Measurements from ENCODE around the gene FRMD4B.
A peak's percentile ranks its signal among the peaks of the same experiment; 100 is the strongest.

The FRMD4B gene

DNA sequence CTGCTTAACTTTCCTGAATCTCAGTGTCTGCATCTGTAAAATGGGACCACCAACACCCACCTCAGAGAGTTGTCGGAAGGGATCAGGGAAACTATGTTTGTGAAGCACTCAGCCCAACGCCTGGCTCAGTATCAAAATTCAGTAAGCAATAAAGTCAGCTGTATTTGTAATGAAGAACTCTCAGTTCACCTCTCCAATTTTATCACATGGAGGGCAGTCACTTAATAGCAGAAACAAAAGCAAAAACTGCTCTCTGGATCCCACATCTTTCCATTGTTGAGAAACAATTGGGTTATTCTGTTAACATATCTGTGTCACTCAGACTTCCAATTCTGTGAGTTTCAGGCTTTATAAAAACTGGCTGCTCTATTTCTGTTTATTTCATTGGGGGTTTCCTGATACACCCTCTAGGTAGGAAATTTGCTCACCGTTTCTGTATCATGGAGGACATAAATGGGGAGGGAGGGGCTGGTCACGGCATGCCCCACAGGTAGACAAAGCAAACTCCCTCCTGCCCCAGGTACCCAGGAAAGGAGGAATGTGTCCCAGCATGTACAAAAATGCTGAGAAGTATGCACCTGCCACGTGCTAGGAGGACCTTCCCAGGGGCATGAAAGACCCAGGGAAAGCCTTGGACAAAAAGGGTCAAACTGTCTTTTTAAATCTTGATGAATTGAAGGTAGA lies 182.1 kb downstream of the FRMD4B start:
- peak; percentile 18 for DNase-seq (ENCODE audit: low read depth, low spot score)

DNA sequence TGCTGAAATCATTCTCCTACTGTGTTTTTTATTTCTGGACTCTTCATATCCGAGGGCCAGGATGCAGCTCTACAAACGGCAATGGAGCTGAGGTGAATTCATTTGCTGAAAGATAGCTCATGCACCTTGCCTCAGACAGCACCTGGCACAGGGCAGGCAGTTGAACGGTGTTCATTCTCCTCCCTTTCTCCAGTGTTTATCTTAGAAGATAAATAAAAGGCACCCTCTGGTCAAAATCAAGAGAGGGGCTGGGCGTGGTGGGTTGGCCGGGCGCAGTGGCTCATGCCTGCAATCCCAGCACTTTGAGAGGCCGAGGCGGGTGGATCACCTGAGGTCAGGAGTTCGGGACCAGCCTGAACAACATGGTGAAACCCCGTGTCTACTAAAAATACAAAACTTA lies 184.2 kb downstream of the FRMD4B start:
- DNase-seq (ENCODE audit: low read depth, low spot score) = no peak

DNA sequence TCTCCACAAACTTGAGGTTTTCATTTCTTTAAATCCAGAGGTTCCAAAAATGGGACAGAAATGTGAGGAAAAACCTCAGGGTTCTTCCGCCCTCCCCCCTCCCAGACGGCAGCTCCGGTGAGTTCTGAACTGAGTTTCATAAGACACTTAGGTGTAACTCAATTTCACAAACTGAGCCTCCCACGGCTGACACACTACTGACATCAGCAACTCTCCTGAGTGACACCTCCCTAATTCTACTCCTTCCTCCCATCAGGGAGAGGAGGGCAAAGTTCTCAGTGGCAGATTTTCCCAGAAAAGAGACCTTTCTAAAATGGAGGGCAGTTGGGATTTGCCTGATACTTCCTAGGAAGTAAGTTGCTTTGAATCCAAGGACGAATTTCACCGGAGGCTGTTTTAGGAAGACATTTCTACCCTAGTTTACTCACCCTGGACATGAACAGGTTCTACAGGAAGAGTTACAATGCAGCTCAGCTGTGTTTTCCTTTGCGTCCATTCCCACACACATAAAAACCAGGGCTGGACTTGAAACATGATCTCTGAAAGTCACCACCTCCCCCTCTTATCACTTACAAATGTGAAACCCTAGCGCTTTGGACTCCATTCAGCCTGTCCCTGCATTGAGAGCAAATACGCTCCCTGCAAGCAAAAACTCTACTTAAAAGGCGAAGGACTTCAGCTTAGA lies 185.4 kb downstream of the FRMD4B start:
- peak; percentile 89 for DNase-seq (ENCODE audit: low read depth, low spot score)

DNA sequence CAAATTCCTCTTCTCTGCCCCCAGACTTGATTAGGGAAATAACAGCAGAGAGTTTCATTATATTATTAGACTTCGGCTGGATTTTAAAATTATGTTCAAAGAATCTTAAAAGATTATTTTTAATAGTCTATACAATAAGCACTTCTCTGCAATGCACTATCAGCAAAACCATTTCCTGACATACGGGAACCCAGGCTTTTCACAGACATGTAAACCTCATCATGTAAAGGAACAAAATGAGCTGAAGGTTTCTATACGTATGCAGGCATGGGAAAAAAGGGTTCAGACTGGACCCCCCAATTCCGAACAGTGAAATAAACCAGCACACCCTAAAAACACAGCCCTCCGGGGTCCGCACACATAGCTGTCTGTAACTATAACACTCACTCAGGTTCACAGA lies 185.9 kb downstream of the FRMD4B start:
- DNase-seq (ENCODE audit: low read depth, low spot score) = no peak

DNA sequence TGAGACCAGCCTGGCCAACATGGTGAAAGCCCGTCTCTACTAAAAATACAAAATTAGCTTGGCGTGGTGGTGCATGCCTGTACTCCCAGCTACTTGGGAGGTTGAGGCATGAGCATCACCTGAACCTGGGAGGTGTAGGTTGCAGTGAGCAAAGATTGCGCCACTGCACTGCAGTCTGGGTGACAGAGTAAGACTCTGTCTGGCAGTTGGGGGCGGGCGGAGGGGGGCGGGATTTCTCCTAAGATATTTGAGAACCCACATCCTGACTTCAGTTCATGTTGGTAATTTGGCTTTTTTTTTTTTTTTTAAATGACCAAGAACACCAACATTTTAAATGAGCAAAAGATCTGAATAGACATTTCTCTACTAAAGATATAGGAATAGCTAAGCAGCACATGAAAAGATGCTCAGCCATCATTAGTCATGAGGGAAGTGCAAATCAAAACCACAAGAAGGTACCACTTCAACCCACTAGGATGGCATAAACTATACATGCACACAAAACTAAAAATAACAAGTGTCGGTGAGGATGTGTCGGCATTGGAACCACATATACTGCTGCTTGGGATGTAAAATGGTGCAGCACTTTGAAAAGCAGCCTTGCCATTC lies 187.9 kb downstream of the FRMD4B start:
- DNase-seq (ENCODE audit: low read depth, low spot score) = no peak

DNA sequence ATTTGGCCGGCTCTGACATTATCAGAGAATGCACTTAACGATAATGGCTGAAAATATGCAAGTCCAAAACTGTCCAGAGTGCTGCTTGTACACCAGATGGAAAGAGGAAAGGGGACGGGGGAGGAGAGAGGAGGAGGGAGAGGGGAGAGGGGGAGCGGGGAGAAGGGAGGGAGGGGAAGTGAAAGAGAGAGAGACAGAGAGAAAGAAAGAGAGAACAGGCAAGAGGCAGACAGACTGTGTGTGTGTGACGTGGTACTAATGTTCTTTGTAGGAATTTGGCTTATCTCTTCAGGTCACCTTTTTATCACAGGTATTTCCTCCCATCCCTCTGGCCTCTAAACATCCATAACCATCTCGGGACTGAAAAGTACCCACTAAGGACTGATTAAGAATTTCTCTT lies 188.4 kb downstream of the FRMD4B start:
- no peak for DNase-seq (ENCODE audit: low read depth, low spot score)

DNA sequence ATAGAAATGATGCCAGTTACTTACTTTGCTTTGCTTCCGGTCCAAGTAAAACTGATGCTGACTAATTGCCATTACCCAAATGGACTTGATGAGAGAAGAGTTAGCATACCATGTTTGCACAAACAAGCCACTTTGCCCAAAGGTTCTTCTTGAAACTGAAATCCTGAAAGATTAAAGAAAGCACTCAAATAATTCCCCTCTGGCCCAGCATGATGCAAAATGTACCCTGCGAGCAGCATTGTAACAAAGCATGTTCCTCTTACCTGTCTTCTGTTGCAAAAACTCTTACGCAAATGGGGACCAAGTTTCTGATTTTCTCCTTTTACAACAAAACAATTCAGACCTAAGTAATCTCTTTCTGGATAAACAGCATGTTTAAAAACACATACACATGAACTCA lies 189.0 kb downstream of the FRMD4B start:
- DNase-seq (ENCODE audit: low read depth, low spot score) = no peak

DNA sequence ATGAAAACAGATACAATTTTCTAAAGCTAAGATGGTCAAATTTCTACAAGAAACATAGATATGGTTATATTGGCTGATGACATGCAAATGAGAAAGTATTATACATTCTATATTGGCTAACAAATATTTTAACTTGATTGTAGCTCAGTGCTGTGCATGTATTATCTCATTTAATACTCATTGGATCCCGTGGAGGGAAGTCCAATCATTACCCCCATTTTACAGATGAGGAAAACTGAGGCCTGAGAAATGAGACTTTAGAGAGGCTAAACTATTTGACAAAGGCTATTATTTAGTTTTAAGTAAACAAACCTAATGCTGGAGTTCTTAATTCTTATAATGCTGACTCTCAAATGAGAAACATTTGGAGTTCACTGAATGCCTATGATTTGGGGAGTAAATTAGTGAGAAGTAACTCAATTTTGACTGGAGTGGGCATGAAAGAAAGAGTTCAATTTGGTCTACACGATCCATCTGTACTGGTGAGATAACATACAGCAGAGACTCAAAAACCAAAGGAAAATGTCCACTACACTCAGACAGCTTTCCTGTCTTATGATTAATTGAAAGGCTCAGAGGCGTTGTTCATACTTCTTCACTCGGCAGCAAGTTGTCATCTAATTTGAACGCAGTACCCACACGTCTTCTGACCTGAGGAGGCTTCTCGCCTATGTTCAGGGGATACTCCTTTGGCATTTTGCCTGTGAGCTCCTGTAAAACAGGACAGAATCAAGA lies 191.3 kb downstream of the FRMD4B start:
- DNase-seq (ENCODE audit: low read depth, low spot score) = no peak

DNA sequence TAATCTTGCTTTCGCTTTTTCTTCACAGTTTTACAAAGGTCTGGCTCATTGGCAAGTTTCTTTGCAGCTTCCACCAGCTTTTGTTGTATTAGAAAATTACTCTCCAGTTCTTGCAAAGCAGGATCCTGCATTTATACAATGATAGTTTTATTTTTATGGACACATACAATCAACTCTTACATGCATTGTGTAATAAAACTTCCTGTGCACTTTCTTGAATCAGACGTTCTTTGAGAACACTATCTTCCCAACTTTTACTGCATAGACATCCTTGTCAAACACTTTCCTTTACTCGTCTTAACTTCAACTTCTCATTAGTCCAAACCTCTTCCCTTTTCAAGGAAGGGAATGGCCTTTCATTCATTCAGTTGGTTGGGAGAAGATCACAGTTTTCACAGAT lies 192.1 kb downstream of the FRMD4B start:
- no peak for DNase-seq (ENCODE audit: low read depth, low spot score)

DNA sequence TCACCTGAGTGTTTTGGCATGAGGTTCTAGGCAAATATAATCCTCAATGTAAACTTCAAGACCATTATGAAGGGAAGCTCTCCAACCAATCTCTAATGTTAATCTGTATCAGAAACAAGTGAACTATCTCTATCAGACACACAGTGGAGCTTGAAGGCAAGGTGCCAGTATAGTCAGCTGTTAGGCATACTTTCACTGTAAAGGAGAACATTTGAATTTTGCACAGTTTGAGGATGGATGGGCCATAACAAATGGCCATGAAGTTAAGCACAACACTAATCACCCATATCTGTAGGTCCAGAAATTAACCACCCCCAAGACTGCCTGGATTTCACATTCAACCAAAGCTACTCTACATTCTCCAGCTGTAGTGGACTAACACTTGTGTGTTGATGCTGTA lies 194.4 kb downstream of the FRMD4B start:
- no peak for DNase-seq (ENCODE audit: low read depth, low spot score)

DNA sequence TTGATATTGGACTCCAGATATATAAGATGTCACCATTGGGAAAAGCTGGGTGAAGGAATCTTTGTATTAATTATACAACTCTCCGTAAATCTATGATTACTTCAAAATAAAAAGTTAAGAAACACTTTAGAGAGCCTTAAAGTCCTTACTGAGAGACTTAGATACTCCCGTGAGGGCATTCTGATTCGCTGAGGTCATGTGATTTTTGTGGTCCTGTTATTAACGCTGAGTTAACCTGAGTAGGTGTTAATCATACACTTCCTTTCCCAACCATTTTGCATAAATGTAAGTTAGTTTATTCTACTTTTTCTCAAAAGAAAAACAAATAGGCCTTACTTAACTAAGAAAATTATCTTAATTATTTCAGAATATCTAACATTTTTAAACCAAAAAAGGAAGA lies 196.4 kb downstream of the FRMD4B start:
- no peak for DNase-seq (ENCODE audit: low read depth, low spot score)

DNA sequence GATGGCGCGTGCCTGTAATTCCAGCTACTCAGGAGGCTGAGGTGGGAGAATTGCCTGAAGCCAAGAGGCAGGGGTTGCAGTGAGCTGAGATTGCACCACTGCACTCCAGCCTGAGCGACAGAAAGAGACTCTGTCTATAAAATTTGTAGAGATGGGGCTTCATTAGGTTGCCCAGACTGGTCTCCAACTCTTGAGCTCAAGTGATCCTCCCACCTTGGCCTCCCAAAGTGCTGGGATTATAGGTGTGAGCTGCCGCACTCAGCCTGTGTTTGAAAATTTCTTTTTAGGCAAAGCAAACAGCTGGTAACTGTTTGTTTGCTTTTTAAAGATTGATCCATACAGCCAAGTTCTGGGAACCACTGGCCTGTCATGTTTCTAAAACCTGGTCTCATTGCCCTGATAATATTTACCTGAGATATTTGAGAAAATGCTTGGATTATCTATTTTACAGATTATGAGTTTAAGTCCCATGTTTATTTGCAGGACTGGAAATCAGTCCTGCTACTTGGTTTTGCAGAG lies 199.3 kb downstream of the FRMD4B start:
- DNase-seq (ENCODE audit: low read depth, low spot score) = no peak

DNA sequence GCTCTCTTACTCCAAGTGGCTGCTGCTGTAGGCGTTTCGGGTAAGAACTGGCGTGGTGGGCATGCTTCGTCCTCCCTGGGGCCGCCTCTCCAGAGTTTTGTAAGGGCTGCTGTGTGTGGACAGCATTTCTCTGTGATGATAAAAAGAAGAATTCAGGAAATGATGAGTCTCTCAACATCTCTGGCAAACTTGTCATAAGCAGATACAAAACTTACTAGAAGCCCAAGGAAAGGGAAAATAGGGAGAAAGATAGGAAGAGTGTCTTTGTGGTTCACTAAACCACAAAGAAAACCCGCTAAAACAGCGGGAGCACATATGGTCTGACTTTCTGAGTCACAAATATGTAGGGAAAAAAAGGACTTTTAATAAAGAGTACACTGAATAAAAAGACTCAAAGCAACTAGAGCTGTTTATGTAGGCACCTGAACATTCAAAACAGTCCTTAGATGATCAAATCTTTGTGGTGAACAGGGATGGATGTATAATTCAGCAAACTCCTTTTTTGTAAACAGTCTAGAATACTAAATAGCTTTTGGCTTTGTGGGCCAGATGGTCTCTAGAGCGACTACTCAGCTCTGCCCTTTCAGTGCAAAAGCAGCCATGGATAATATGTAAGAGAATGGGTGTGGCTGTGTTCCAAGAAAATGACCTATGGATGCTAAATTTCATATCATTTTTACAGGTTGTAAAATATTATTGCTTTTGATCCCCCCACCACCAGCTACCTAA lies 203.1 kb downstream of the FRMD4B start:
- no peak for DNase-seq (ENCODE audit: low read depth, low spot score)

DNA sequence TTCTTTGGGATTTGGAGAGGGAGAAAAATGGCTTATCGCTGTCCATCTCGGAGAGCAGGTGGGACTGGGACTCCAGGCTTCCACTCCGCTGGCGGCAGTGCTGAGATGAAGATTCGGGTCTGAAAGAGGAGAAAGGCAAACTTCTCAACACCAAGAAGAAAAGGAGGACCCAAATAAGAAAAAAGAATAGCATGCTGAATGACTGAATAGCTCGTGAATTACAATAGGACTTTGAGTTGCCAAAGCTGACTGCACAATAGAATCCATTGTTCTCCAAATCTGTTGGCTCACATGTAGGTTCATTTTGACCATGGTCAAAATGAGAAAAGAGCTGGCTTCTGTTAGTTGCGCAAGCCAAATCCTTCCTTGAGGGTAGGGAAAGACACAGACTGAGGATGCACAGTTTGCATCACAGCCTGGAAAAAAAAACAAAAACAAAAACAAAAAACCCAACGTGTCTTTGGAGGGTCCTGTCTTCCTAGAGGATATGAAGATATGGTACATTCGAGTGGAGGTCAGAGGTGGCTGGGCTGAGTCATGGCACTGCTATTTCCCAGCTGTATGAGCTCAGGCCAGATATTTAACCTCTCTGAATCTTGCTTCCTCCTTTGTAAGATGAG lies 204.2 kb downstream of the FRMD4B start:
- peak; percentile 16 for DNase-seq (ENCODE audit: low read depth, low spot score)

DNA sequence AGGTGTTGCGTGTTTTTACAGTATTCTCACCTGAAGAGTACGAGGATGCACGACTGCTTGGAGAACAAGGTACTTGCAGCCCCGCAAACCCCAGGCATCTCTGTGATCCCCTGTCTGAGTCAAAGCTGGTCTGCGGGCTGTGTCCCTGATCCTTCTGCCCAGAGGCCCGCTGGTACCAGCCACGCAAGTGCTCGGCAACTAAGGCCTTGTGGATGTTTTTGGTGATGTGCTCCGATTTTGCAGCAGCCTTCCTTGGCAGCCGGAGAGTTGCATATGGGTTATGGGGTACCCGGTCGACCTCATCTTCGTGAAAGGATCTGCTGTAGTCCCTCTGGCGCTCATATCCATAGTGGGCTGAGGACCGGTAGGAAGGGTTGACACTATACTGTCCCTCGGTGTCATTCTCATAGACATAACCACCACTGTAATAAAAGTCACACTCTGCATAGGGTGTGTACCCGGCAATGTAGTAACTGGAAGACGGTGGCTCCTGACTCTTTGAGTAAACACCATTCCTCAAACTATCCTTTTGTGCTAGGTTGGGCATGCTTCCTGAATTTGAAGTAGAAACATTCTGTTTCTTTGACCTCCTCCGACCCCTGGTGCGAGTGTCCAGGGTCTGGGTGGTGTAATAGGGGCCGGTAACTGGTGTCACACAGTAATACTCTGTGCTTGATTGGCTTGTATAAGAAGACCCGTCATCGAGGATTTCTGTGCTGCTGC lies 204.9 kb downstream of the FRMD4B start:
- DNase-seq (ENCODE audit: low read depth, low spot score) = no peak

DNA sequence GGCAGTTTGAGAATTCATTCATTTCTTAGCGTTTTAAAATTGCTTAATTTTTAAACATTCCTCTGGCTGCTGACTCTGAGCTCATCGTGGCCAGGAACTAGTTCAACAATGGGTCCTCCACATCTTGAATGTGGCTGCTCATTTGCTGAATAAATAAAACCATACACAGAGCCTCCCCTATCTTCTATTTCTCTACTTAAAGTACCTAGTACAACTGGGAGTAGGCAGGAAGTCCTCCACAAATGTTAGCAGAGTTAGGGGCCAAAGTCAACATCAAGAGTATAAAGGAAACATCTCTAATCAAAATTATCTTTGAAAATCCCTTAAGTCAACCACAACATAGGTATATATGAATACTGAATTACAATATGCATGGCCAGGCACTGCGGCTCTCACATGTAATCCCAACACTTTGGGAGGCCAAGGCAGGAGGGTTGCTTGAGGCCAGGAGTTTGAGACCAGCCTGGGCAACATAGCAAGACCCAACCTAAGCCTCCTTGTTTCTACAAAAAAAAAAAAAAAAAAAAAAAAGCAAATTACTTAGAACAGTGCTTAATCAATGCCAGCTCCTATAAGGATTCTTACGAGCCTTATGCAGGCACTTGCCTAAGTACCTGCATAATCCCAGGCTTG lies 206.0 kb downstream of the FRMD4B start:
- no peak for DNase-seq (ENCODE audit: low read depth, low spot score)

DNA sequence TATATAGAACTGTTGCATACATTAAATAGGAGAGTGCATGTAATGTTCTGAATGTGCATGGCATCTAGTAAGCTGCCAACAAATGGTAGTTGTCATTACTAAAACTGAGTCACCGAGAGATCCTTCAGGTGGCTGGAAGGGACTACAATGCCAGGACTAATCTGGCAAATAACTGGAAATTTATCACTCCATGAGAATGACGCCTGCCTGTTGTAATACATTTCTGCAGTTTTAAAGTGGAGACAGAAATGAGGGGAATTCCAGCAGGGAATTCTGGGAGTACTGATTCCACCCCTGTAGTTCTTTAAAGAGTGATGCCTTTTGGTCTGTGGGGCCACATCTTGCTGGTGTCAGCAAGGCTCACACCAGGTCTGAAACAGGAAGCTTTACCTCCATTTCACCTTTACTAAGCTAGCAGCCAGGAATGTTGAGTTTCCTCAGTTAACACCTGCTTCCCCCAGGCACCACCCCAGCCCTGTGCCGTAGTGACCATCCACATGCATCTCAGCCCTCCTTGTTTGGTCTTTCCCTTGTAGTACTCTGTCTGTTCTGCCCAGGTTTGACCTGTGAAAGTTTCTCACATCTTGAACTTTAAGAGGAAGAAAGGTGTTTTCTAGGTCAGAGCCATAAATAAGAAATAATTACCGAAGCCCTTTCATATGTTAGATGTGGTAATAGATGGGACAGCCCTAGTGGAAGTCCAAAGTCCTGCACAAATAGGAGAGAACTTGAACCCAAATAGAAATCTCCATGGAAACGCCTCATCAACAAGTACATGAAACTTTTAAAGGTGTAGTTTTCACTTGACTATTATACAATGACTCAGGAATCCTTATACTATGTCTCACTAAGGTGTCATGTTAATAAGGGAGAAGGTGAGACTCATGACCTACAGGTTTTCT lies 206.8 kb downstream of the FRMD4B start:
- DNase-seq (ENCODE audit: low read depth, low spot score) = no peak

DNA sequence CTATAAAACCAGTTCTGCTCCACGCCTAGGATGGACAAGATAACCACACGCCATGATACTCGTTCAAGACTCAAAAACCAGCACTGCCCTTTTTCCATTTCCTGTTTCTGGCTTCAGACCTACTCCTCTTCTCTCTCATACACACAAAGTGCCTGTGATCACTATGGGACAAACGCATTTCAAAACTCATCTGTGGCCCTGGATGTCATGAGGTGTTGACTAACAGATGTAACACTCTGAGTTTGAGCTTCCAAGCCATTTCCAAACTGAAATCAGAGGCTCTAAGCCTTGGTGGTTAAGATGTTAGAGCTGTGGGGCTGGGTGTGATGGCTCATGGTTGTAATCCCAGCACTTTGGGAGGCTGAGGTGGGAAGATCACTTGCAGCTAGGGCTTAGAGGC lies 207.8 kb downstream of the FRMD4B start:
- DNase-seq (ENCODE audit: low read depth, low spot score) = no peak

Measured in ELF-1 (cell line).